Stimulated activated CD4-positive, alpha-beta T cell treated with anti-CD3 and anti-CD28 coated beads, TNF-alpha, amount 100 ng/mL, for 24 hours (primary cell): ENCODE data around the gene HOXA11.

ENCODE experiments used
- DNase-seq, 3 experiments: peaks; one replicate each; pipeline ENCODE4 v3.0.0-alpha.2; 2020; ENCODE audit warnings: low read depth in 3 of 3

Gene HOXA11

GRCh38 chr7:27169658-27170425 lies 15.2 kb downstream of the HOXA11 start:
- no peak for DNase-seq

DNA sequence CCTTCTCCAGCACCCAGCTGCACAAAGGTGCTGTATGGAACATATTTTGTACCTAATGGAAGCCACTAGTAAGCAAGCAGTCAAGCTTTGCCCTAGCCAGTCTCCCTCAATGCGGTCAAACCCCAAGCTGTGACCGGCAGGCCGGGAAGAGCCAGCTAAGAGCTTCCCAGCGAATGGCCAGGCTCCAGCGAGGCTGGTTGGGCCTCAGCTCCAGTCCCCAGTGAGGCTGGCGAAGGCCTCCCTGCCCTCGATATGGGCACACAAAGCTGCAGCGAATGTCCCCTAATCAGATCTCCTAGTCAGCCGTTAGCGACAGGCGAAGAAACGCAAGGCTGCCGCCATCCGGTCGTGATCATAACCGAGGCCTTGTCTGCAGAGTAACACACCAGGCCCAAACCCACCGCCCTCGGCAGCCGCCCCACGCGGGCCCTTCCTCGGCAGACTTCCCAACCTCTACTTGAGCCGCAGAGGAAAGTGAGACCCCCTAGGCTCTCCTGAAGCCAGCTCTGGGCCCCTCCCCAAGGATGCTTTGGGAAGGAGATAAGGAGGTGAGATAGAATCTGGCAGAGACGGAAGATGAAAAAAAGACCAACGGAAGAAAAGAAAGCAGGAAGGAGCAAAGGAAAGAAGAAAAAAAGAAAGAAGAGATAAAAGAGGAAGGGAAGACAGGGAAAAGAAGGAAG lies 16.6 kb downstream of the HOXA11 start:
- no peak for DNase-seq

GRCh38 chr7:27167916-27168264 lies 17.1 kb downstream of the HOXA11 start:
- DNase-seq = no peak

GRCh38 chr7:27166531-27167505 lies 18.2 kb downstream of the HOXA11 start:
- no peak for DNase-seq

GRCh38 chr7:27165996-27166530 lies 19.0 kb downstream of the HOXA11 start:
- no peak for DNase-seq

DNA sequence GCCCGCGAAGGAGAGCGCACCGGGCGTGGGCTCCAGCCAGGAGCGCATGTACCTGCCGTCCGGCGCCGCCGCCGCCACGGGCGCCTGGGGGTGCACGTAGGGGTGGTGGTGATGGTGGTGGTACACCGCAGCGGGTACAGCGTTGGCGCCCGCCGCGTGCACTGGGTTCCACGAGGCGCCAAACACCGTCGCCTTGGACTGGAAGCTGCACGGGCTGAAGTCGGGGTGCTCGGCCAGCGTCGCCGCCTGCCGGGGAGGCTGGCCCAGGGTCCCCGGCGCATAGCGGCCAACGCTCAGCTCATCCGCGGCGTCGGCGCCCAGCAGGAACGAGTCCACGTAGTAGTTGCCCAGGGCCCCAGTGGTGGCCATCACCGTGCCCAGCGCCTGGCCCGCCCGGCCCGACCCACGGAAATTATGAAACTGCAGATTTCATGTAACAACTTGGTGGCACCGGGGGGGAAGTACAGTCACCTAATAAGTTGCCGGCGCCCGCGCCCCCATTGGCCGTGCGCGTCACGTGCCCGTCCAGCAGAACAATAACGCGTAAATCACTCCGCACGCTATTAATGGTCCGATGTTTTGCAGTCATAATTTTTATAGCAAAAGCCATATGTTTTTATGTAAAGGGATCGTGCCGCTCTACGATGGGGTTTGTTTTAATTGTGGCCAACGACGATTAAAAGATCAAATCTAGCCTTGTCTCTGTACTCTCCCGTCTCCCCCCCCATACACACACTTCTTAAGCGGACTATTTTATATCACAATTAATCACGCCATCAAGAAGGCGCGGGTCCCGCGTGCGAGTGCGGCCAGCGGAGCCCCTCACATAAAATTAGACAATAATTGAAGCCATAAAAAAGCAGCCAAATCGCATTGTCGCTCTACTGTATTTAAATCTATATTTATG lies 19.7 kb downstream of the HOXA11 start, which contains the start of gene HOXA9:
TSS of gene HOXA9 (minus strand) at position 449 of the 907 bp plus-strand sequence. CDS start at position 369, 80 bp downstream.
- DNase-seq = no peak

GRCh38 chr7:27164367-27165088 lies 20.5 kb downstream of the HOXA11 start:
- no peak for DNase-seq

DNA sequence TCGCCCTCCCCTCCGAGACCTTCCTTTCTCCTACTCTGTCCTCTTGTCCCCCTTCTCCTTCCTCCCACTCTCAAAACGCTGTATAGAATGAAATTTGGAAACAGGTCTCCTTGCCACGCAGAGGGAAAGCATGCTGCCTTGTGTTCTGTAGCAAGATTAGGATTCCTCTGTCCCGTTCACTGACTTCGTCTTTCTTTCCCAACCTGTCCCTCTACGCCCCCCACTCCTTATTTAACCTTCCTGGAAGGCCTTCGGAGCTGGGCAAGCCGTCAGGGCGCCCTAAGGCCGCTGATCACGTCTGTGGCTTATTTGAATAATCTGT lies 21.0 kb downstream of the HOXA11 start:
- DNase-seq = no peak

- no peak for DNase-seq
Observed at GRCh38 chr7:27163288-27164044, 21.6 kb downstream of the HOXA11 start.

- DNase-seq = no peak
Observed at GRCh38 chr7:27162561-27163287, 22.3 kb downstream of the HOXA11 start.

DNA sequence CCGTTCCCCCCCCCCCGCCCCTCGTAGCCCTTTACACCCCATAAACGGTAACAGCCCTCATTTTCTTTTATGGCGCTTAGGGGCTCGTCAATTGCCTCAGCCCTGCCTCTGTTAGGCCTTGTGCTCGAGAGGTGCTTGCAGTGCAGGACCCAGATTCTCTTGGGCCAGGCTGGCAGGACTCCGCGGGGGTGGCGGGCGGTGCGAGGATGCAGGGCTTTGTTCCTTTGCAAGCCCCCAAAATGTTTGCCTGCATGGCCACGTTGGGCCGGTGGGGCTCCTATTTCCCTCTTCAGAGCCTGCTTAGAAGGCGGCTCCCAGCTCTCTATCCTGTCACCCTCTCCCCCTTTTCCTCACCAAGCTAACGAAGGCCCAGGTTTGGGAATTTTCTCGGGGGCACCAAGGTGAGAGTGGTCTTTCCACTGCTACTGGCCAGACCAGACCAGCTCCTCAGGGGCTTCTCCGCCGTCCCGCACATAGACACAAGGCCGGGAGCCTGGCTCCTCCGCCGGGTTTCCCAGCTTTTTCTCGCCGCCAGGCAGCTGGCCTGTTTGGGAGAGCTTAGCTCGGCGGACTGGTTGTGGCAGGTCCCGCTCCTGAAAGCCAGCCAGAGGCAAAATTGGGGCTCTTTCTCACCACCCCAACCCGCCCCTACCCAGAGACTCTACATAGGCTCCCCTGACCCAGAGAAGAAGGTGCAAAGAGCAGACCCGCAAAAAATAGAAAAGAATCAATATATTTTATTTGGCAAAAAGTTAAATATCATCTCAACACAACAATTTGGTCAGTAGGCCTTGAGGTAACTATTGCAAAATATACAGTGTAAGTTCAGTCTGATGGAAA lies 23.1 kb downstream of the HOXA11 start:
- no peak for DNase-seq

GRCh38 chr7:27161214-27161720 lies 23.8 kb downstream of the HOXA11 start:
- DNase-seq = no peak

- peak; percentile 76 to 79 (median 76) for DNase-seq
Observed at GRCh38 chr7:27160546-27161213, 24.4 kb downstream of the HOXA11 start.

DNA sequence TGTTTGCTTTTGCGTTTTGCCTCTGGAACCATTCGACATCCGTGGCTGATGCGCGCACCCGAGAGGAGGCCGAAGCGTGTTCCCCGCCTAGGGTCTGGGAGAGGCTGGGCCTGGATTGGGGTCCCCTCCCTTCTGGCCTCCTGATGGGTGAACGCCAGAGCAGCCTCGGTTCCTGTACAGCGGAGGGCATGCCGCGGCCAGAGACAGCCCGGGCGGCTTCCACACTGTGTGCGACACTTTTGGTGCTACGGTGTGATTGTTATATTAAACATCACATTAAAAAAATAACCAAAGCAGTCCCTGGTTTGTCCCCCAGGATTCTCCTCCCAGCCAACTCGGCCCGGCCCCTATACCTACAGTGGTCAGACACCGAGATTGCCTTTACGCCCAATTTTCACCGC lies 24.9 kb downstream of the HOXA11 start:
- DNase-seq = no peak

GRCh38 chr7:27159266-27160144 lies 25.5 kb downstream of the HOXA11 start:
- DNase-seq = no peak
